Measurements from ENCODE around the gene ICA1.

The ICA1 gene

DNA sequence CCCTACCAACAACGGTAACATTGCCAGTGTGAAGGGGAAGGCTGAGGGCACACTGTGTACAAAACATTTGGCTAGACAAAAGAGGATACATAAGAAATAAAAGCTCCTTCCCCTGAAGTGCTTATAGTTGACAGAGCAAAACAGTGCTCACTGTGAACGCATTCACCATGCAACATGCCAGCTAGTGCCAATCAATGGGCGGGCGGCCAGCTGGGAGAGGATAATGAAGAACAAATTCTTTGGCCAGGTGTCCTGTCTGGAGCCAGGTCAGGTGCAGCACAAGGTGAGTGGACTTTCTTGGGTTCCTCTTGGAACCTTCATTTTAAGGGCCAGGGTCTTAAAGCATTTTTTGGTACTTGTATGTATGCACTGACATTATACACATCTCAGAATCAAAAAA lies 106.1 kb downstream of the ICA1 start:
- DNase-seq: no peak

DNA sequence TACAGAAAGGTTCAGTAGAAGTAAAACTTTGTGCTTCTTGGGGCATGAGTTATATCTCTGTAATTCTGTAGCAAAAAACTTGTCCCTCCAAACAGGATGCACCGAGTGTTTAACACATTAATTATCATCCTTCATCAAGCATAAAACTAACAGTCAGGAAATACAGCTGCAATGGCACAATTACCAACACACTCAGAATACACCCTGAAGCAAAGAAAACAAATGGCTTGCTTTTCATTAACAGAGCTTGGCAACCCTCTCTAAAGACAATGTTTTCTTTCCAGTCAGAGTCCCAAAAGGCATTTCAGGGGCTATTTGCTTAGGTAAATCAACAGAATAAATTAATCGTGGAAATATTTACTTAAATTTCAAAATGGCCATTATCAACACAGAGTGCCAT lies 107.7 kb downstream of the ICA1 start:
- peak; percentile 33 for DNase-seq

DNA sequence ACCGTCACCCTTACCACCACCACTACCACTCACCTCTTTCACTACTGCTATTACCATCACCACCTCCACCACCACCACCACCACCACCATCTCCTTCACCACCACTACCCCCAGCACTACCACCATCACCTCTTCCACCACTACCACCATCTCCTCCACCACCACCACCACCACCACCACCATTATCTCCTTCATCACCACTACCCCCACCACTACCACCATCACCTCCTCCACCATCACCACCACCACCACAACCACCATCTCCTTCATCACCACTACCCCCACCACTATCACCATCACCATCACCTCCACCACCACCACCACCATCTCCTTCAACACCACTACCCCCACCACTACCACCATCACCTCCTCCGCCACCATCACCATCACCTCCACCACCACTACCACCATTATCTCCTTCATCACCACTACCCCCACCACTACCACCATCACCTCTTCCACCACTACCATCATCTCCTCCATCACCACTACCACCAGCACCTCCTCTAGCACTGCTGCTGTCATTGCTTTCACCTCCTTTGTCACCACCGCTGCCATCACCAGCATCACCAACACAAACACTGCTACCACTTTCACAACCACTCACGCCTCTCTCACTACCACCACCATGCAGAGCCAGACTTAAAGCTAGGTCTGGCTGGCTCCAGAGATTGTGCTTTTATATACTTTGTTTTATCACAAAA lies 109.3 kb downstream of the ICA1 start:
- DNase-seq: no peak

DNA sequence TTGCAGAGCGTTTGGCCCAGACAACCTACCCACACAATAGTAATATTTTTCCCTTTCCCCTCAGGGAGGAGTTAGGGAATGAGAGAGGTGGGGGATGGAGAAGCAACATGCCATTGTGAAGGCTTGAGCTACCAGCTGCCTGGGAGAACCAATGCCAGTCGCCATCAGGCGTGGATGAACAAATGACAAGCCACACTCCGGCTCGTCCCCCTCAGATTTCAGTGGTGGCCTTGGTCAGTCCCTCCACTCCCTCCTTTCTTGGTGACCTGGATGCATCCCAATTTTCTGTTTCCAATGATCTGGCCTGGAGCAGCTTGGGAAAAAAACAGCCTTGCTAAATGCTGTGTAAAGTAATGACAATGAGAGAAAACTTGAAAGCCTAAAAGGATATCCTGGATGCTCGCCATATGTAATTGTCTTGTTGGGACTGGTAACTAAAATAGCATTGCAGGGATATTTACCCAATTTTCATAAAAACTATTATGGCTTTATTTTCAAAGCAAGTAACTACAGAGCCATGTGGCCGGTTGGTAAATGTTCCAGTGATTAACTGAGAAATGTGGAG lies 110.7 kb downstream of the ICA1 start:
- DNase-seq: no peak

DNA sequence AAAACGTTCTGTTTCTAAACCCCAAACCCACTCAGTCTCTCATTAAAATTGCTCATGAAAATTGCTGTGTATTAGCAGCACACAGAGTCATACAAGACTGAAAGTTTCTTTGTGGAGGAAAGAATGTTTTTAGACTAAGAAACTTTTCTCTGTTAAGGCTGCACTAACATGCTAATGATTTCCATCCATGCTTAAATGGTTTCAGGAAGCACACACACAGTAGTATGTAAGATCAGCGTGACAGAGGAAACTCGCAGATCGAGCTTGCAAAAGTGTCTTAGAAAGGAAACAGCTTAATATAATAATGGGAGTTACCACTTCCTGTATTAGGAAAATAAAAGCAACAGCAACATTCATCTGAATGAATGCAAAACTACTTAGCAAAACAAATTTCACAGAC lies 112.7 kb downstream of the ICA1 start:
- no peak for DNase-seq

DNA sequence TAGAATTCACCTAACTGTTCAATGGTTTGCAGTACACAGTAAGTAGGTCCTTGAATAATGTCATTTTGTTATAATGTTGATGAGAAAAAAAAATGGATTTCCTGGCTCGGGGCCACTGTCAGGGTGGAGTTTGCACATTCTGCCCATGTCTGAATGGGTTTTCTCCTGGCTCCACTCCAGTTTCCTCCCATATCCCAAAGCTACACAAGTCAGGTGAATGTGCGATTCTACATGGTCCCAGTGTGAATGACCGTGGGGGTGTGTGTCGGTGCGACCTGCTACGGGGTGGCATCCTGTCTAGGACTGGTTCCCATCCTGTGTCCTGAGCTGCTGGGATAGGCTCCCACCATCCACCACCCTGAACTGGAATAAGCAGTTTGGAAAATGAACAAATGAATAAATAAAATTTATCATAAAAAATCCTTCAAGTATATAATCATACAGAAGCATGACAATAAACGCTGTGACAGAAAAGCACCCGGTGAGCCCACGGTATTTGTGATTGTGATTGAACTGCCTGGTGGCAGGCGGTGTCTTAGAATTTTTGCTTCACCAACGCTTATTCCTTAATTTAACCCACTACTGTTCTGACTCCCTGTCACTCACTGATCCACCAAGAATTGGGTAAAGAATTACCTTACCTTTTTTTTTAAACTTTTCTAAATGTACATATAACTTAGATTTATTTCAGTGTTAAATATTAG lies 114.1 kb downstream of the ICA1 start:
- no peak for DNase-seq

DNA sequence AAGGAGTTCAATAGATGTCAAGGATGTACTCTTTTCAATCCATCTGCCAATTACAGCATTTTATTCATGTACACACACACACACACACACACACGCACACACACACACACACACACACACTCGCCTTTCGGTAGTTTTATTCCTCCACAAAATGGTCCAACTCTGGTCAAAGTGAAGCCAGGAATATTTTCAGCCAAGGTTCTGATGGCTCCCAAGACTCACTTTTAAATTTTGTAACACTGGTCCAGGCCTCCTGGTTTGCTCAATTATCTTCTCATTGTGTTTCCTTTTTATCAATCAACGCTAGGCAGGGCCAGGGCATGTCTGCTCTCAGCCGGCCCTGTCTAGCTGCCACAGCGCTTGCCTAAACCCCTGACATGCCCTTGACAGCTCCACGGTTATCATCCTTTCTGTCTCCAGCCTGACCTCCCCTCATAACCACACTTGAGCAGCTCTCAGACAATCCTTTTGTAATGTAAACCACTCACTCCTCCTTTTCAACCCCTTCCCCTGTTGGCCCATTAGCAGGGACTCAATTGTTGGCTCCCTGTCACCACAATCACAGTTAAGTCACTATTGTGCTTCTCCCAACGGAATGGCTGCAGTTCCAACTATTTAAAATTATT lies 115.1 kb downstream of the ICA1 start:
- DNase-seq: no peak

DNA sequence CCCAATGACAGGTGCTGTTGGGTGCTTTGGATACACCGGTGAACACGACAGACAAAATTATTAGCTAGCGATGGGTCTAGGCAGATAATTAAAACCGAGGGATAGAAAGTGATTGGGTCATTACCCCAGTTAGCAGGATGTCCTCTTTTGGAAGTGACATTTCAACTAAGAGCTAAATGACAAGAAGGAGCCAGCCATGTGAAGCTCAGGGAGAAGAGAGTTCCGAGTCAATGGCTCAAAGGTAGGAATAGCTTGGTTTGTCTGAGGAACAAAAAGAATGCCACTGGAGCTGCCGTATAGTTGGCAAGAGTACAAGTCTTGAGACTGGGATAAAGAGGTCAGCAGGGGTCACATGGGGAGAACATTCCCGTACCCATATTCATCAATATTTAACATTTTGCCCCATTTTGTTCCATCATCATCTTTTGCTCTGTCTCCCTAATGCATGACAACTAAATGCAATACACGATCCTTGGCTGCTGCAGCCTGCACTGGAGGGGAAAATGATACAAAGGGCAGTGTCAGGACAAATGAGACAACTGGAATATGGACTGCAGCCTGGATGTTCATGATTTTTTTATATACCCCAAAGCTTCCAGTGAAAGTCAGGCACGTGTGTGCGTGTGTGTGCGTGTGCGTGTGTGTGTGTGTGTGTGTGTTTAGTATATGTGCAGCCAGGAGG lies 115.7 kb downstream of the ICA1 start:
- DNase-seq: no peak

DNA sequence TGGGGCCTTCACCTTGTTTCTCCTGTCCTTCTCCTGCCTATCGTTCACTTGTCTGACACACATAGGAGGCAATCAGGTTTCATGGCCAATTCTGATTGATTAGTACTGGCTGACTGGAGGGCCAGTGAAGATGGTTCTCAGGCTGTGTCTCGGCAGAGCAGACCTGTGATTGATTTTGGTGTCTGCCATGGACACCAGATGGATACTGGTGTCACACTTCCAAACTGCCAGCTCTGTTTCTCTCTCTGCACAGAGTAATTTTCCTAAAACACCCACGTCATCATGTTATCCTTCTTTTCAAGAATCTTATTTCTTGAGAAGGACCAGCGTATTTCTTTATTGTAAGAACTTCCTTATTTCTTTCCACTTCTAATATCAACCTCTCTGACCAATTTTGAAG lies 117.1 kb downstream of the ICA1 start:
- DNase-seq: no peak

DNA sequence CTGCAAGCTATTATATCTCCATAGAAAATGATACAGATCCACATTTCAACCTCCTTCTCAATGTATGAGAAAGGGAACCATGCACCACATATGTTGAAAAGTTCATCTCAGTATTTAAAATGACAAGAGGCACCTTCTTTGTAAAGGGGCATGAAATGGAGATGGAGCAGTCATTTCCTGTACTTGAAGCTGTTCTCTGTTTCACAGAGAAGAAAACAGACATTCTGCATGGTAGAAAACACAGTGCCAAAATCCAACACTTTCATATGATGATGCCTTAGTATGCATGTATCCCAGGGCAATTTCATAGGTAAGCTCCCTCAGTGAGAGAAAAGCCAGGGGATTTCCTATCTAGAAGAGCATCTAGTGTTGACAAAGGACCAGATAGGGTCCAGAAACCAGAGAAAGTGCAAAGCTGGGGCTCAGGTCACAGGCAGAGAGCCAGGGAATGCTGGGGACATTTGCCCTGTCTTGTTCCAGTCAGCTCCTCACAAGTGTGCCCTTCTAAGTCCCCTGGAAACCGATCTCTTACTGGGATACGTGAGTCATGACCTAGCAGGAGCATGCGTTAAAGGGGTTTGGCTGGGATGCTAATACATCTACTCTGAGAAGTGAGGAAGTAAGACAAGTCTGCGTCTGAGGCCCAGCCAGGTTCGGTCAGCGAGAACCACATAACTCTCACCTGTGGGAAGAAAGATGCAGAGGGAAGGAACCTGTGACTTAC lies 118.7 kb downstream of the ICA1 start:
- no peak for DNase-seq

DNA sequence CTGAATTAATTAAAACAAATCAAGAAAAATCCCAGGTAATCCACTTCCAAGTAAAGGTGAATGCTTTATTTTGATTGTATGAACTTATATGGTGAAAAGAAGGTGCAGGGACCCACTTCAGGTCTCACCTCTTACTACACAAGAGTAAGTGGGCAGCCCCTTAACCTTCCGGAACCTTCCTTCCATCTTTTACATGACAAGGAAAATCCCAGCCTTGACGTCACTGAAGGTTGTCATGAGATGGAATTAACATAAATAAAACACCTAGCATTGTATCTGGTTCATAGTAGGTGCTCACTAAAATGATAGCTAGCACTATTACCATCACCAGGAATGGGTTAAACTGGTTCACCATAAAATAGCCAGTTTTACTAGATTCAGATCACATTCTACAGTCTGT lies 119.5 kb downstream of the ICA1 start:
- no peak for DNase-seq

DNA sequence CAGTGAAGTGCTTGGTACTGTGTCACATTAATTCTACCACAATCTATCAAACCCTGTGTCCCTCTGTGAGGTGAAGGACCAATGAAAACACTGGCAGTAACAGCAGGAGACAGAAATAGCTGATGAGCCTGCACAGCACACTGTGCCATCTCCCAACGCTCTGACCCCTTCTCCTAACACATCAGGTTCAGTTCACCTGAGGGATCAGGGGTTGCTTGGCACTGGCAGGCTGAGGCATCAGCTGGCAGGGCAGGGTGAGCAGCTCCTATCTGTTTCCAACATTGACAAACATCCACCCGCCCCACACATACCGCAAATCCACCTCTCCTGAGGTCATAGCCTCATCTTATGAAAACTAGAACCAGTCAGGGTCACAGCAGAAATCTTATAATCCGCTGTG lies 120.9 kb downstream of the ICA1 start:
- DNase-seq: no peak

DNA sequence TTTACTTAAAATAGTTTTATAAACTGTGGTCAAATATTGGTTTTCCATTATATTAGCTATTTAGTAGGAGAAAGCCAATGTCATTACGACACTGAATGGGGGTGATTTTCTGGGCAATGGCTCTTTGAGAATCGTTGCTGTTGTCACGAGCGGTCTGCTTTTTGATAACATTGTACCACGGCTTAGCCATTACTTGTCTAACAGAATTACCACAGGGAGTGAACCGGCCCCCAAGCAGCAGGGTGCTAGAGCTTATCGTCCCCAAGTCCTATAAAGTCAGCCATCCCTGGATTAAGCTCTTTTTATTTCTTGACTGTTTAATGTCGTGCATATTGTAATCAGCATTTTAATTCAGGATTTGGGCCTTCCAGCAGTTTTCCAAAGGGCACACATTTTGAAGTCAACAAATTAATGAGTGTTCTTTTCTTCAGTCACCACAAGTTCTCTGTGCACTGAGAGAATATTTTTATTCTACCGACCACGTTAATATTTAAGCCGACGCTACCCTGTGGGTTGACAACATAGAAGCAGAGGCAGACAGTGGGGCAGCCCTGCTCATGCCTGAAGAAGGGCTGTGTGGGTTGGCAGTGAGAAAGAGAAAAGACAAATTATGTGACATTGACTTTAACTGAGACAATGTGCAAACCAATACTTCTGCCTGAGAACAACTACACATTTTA lies 125.8 kb downstream of the ICA1 start:
- no peak for DNase-seq

DNA sequence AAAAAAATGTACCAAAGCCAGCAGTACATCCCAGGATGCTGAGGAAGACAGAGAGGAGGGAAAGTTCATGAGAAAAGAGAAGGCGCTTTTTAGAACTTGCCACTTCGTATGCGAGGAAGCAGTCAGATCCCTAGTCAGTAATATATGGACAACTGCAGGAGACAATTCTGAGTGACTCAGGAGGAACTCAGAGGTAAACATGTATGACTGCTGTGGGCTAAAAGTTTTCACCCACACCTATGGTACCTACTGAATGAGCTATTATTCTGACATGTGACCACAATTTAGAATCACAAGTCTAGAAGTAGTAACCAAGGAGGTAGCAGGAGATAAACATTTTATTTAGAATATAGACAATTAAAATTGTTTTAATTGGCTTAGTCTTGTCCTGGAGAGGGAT lies 126.5 kb downstream of the ICA1 start:
- peak; percentile 3 for DNase-seq

DNA sequence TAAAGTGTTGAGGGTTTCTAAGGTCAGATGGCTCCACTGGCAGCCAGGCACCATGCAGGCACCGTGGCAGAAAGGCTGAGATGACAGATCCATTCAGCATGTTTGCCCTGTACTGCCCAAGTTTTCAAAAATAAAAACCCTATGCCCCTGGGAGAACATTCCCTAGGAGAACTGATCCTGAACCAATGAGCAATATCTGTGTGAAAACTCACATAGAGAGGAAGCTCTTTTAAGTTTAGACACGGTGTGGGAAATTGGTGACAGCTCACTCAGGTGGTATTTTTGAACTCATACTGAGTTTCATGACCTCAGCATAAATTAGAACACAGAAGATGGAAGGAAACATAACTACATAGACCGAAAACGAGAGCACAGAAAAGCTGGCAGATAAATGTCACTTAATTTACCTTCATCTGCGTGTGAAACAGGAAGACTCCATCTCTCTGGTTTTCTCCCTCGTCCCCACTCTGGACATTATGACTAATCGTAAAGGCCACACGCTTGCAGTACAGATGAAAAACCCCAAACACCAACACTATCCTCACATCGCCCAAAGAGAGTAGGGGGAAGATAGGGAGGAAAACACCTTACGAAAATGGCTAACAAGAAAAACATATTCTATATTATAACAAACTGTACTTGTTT lies 127.8 kb downstream of the ICA1 start:
- DNase-seq: peak; percentile 95

DNA sequence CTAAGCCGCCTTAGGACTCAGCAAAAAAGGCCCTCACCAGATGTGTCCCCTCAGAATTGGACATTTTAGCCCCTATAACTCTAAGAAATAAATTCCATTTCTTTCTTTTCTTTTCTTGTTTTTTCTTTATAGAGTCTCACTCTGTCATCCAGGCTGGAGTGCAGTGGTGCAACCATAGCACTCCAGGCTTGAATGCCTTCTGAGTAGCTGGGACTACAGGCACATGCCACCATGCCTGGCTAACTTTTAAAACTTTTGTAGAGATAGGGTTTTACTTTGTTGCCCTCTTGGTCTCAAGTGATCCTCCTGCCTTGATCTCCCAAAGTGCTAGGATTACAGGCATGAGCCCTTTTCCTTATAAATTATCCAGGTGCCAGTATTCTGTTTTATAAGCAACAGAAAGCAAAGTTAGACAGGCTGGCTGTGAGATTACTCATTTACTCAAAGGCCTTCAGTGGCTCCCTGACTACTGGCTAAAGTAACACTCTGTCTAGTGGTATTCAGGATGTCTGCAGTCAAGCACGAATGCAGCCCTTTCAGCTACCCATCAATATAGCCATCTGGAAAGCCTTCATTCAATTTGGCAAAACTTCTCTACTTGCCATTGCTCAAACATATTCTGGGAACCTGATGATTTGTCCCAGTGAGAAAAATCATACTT lies 128.6 kb downstream of the ICA1 start:
- DNase-seq: peak; percentile 87

DNA sequence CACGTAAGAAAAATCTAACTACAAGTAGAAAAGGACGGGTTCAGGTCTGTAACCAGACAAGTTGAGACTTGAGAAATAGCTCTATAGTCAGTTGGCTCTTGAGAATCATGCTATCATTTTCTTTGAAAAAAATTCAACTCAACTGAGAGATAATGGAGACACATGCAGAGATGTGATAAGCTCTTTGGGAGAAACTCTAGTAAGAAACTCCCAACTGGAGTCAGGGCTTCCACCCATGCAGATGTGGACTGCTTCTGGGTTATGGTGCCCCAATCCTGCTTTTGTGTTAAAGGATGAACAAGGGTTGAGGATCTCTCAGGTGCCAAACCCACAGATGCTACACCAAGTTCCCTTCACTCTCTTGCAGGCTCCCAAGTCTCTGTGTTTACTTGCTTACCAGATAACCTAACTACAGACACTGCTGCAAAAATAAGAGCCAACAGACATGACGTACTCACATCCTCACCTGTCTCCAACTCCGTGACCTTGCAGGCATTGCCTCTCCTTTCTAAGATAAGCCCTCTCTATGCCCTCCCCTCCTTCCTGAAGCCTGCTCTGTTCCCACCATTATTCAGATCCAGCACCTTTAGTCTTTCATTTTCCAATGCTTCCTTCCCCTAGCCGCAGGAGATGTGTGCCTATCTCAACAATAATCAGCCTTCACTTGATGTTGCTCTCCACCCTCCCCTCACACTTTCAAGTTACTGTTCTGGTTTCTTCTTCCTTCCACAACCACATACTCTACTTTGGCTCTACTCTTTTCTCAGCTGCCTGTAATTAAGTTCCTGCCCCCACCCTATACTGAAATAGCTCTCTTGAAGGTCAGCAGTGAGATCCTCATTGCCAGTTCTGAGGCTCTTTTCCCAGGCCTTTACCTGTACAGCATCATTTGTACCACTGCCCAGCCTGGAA lies 130.0 kb downstream of the ICA1 start:
- no peak for DNase-seq

DNA sequence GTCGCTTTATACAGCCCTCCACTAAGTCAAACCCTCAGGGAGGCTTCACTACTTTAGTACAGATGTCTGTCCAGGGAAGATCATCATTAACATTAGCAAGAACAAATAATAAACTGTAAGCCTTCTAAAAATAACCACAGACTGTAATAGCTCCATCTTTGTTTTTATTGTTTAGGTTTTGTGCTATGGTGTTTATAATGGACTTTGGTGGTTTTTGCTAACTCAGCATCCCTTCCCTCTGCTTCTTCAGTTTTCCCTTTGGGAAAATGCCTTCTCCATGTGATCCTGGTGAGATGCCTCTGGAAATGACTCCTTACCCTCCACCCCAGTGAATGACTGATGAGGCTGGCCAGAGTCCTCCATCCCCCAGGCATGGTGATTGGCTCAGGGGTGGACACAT lies 131.3 kb downstream of the ICA1 start:
- no peak for DNase-seq

DNA sequence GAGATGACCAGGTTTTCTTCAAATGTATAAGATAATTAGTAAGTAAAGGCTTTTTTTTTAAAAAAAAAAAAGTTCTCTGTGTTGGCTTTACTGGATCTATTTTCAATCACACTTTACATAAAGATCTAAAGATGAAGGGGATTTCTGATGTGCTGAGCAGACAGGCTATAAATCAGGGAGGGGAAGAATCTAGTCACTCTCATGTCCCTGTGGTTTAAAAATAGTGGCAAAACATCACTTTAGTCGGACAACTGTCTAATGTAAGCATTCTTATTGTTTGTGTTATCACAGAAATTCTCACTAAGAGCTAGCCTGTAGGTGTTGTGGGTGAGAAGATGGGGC lies 132.7 kb downstream of the ICA1 start:
- DNase-seq: no peak
